SU-DHL-6 (cell line): ENCODE results near the gene FTCD.
"Not testable (repeated sequence)": the region's sequence is repeated elsewhere in the genome, so short reads cannot be mapped to it uniquely, and the experiment has no call there.

ENCODE experiments used
- H2AFZ ChIP-seq: fragments of 200-600 bp; sonication (generic); 2 replicates; pipeline ENCODE4 v1.6.1; 2014; ENCODE audit warnings: low read depth, mild to moderate bottlenecking, moderate library complexity, mixed read lengths, antibody characterized with exemption, low read length; ENCODE audit not compliant: severe bottlenecking
- H3F3A ChIP-seq: fragments of 200-600 bp; shearing (Covaris generic); 2 replicates; pipeline ENCODE4 v1.6.0; 2016; ENCODE audit warnings: antibody characterized with exemption, mild to moderate bottlenecking; ENCODE audit not compliant: insufficient read depth
- H3K27ac ChIP-seq: fragments of 200-600 bp; sonication (generic); 2 replicates; pipeline ENCODE4 v1.5.1; 2016; ENCODE audit warnings: low read depth, mild to moderate bottlenecking, low read length, moderate library complexity, mixed read lengths
- H3K27me3 ChIP-seq: fragments of 200-600 bp; sonication (generic), shearing (Covaris generic); 2 replicates; pipeline ENCODE4 v1.6.0; 2014; ENCODE audit warnings: mild to moderate bottlenecking, low read length
- H3K36me3 ChIP-seq: fragments of 200-600 bp; sonication (generic); 2 replicates; pipeline ENCODE4 v1.6.1; 2014; ENCODE audit warnings: mild to moderate bottlenecking, low read length, mixed read lengths
- H3K4me2 ChIP-seq: fragments of 300-600, 200-600 bp; shearing (Covaris generic), sonication (generic); 2 replicates; pipeline ENCODE4 v1.6.0; 2014; ENCODE audit warnings: low read length, low read depth, mild to moderate bottlenecking; ENCODE audit not compliant: poor library complexity, severe bottlenecking
- H3K4me3 ChIP-seq: fragments of 200-600 bp; sonication (generic); 2 replicates; pipeline ENCODE4 v1.5.1; 2014; ENCODE audit warnings: antibody characterized with exemption, low read length, mild to moderate bottlenecking, mixed read lengths; ENCODE audit not compliant: insufficient read depth, poor library complexity, severe bottlenecking
- H3K79me2 ChIP-seq: fragments of 200-600 bp; sonication (generic); 2 replicates; pipeline ENCODE4 v1.6.1; 2014; ENCODE audit warnings: mild to moderate bottlenecking, low read length, moderate library complexity; ENCODE audit not compliant: insufficient read depth
- H3K9ac ChIP-seq: fragments of 200-600 bp; sonication (generic); 2 replicates; pipeline ENCODE4 v1.7.0; 2014; ENCODE audit warnings: mild to moderate bottlenecking, low read length
- H3K9me2 ChIP-seq: fragments of 200-600 bp; sonication (generic); replicated peaks from 2 replicates; pipeline ENCODE4 v1.6.1; 2014; ENCODE audit warnings: low read length; ENCODE audit not compliant: insufficient read depth
- H3K9me3 ChIP-seq: fragments of 200-600 bp; sonication (generic); 2 replicates; pipeline ENCODE4 v1.6.1; 2014; ENCODE audit warnings: low read length, mixed read lengths; ENCODE audit not compliant: insufficient read depth
- H4K20me1 ChIP-seq: fragments of 200-600 bp; sonication (generic); 2 replicates; pipeline ENCODE4 v1.6.1; 2014; ENCODE audit warnings: low read depth, mild to moderate bottlenecking, antibody characterized with exemption, low read length, moderate library complexity, mixed read lengths
- CTCF ChIP-seq: fragments of 200-600 bp; sonication (generic); IDR thresholded peaks from one replicate; pipeline ENCODE4 v1.5.1; 2017; ENCODE audit warnings: antibody characterized with exemption, mild to moderate bottlenecking, low read length, moderate library complexity; ENCODE audit not compliant: insufficient read depth, poor library complexity, severe bottlenecking
- EZH2phosphoT487 ChIP-seq: fragments of 200-600 bp; sonication (generic), shearing (Covaris generic); conservative IDR thresholded peaks from 2 replicates; pipeline ENCODE4 v1.6.1; 2018; ENCODE audit warnings: mild to moderate bottlenecking, antibody characterized with exemption, low read length, moderate library complexity, mixed read lengths

FTCD gene

GRCh38 chr21:46183910-46184624 lies 28.7 kb upstream of the FTCD start, which contains the start of gene SPATC1L:
Gene SPATC1L, minus strand, starts transcription at chr21:46184459. Its CDS starts 1,643 bp downstream, at chr21:46182816.
- Histone ChIP-seq H4K20me1 (no peaks in the 10 kb centered on the region), H3K27me3 (no peaks in the 10 kb centered on the region), H3K4me3 (peak within 1 kb of the TSS; percentile 100), H3K9ac (peak within 1 kb of the TSS; percentile 95), H3K9me2 (no peaks in the 10 kb centered on the region), H3K79me2 (no peaks in the 10 kb centered on the region), H3F3A (peaks cover 13% of the 10 kb centered on the region; the same call in 1 of the 2 replicates), H3K36me3 (no peaks in the 10 kb centered on the region), H3K4me2 (peak within 1 kb of the TSS; percentile 94), H3K9me3 (no peaks in the 10 kb centered on the region), H2AFZ (peak within 1 kb of the TSS; percentile 80), H3K27ac (peak within 1 kb of the TSS; percentile 73)
- no peak for TF ChIP-seq CTCF
- TF ChIP-seq EZH2phosphoT487 = no peak

- H3K9me2 ChIP-seq, H2AFZ ChIP-seq, H3K9me3 ChIP-seq, H3K36me3 ChIP-seq, H4K20me1 ChIP-seq, H3K27me3 ChIP-seq, H3K79me2 ChIP-seq: not testable (repeated sequence)
- H3K27ac ChIP-seq = peak overlapping the region; percentile 73
- H3K9ac ChIP-seq = peak overlapping the region; percentile 95
- H3F3A ChIP-seq = peaks cover 13% of the 10 kb centered on the region; the same call in 1 of the 2 replicates
- H3K4me2 ChIP-seq = peak overlapping the region; percentile 94
- H3K4me3 ChIP-seq = peak overlapping the region; percentile 100
These were observed 28.0 kb upstream of the FTCD start for GRCh38 chr21:46183337-46183909.

- Histone ChIP-seq H3K27me3 (no peaks in the 10 kb centered on the region), H3K36me3 (no peaks in the 10 kb centered on the region), H3K4me3 (no peak overlapping the region), H4K20me1 (no peaks in the 10 kb centered on the region), H3K9me3 (no peaks in the 10 kb centered on the region), H3K9ac (no peak overlapping the region), H3K27ac (peak overlapping the region; percentile 73), H3F3A (peaks cover 8% of the 10 kb centered on the region; the same call in 1 of the 2 replicates), H3K9me2 (no peaks in the 10 kb centered on the region), H3K79me2 (no peaks in the 10 kb centered on the region), H3K4me2 (peak overlapping the region; percentile 23), H2AFZ (no peak overlapping the region)
- no peak for TF ChIP-seq EZH2phosphoT487
- TF ChIP-seq CTCF = no peak
These were observed 27.4 kb upstream of the FTCD start for GRCh38 chr21:46182548-46183336.
